ENCODE data around the gene LY6G6F.
A peak's percentile ranks its signal among the peaks of the same experiment; 100 is the strongest.

LY6G6F gene

GRCh38 chr6:31676904-31677303, 29.8 kb upstream of the LY6G6F start:
- no peak for DNase-seq

- no peak for DNase-seq
These were observed 28.7 kb upstream of the LY6G6F start for GRCh38 chr6:31677955-31678354.

DNA sequence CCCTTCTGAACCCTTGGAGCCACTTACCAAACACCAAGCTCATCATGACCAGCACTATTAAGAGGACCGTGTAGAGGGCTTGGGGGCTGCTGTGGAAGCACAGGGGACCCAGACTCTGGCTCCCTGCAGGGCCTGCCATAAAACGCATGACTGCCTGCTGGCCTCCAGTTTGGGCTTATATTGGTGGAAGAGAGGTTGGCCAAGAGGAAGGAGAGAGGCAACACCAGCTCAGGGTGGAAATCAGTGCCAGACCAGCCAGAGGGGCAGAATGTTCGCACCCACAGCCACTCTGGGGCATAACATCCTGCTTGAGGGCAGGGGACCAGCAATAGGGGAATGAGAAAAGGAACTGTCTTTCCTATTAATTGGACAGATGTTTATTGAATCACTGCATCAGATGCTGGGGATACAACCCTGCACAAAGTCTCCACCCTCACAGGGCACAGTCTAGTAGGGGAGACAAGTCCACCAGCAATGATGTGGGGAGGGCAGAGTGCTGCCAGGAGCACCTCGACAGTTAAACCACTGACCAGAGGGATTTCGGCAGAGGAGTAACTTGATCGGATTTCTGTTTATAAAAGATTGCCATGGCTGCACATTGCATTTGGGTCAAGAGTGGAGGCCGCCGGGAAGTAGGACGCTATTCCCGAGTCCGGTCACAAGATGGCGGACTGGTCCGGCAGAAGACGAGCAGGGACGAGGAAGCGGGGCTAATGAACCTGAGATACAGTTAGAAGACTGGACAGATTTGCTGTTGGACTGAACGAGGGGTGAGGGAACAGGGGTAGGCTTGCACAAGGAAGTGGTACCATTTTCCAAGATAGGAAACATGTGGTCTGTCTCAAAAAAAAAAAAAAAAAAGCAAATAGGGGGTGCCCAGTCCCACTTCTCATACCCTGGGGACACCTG, 26.2 kb upstream of the LY6G6F start, which contains the start of gene LY6G5C:
LY6G5C (minus strand) TSS at position 842 of the 909 bp plus-strand sequence; CDS start at position 148, 694 bp downstream.
- DNase-seq, result peak; percentile 81

DNA sequence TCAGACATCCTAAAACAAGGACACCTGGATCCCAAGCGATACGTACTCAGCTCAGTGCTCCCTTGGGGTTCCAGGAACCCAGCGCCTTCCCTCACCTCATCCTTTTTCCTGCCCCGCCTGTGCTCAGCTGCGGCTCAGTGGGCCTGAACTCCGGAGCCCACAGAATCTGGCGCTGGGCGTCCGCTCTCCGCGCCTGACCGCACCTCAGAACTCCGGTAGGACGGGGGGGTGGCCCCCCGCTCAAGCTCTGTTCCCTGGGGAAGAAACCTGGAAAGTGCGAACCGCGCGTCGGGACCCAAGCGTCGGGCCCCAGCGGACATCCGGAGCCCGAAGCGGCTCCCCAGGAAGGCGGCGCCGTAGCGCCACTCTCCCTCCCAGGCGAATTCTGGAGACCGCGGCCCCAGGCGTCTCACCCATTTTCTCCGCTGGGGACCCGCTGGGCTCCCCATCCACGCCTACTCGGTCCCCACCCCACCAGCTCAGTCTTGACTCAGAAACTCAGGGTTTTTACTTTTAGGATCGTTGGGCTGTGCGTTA, 25.5 kb upstream of the LY6G6F start:
- peak; percentile 56 for DNase-seq

GRCh38 chr6:31683591-31683990, 23.1 kb upstream of the LY6G6F start:
- no peak for DNase-seq

- DNase-seq, result no peak
These were observed 20.2 kb upstream of the LY6G6F start for GRCh38 chr6:31686483-31686882.

GRCh38 chr6:31687321-31687720, 19.3 kb upstream of the LY6G6F start:
- no peak for DNase-seq

- no peak for DNase-seq
These were observed 18.6 kb upstream of the LY6G6F start for GRCh38 chr6:31687860-31688693.

DNA sequence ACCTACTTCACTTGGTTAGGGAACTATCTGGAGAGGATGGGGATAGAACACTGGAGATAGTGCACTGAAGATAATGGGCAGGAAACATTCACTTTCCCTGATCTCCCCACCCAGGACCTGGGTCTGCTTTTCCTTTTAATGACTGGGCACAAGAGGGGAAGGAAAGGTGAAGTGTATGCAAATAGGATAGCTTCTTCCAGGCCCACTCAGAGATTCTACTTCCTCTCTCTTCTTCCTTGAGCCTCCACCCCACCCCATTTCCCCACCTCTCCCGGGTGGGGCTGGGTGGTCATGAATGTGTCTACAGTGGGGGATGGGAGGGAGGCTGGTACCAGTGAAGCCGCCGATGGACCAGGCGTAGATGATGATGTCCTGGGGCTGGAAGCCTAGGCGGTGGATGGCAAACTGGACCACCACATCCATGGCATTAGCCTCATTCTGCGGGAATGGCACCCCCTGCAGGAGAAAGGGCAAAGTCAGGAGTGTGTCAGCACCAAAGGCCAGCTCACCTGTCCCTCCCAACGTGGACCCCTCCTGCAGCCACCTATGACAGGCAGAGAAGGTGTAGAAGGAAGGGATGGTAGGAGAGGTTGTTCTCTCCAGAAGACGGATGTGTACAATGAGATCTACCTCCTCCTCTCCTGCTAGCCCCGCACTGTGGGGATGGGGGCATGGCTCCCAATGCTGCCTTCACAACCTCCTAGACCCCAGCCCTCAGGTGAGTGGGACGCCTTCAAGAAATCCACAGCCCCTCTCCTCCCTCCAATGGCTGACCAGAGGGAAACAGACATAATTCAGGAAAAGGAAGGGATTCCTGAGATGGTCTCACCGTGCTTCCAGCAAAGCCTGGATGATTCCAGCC, 17.2 kb upstream of the LY6G6F start:
- no peak for DNase-seq

DNA sequence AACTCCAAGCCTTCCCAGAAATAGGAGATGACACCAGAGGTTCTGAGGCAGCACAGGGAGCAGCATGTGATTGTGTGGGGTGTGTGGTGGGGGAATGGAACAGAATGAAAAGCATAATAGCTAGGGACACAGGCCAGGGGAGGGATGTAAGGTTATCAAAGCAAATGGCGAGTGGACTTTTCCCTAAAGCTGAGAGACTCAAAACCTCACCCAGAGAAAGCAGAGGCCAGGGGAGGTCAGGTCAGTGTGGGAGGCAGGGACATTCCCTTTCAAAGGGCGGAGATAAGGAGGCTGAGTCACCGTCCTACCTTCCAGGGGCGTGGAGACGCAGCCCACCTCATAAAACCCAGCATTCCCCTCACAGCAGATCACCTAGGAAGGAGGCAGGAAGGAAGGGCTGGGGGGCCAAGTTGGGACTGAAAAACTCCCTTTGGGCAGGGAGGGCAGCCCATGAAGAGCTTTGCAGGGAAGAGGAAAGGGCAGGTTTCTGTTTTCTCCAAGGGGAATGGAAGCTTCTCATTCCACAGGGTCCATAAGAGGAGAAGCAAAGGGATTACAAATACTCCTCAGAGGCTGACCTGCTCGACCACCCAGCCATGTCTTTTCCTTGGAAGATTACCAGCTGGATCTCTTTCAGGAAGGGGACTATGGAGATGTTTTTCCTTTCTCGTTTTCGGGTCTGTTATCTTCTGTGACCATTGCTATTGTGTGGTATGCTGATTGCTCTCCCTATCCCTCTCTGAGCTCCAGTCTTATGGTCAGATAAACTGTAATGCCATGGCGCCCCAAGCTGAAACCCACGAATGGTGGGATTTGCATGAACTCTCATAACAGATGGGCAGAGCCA, 16.2 kb upstream of the LY6G6F start:
- DNase-seq, result peak; percentile 33

DNA sequence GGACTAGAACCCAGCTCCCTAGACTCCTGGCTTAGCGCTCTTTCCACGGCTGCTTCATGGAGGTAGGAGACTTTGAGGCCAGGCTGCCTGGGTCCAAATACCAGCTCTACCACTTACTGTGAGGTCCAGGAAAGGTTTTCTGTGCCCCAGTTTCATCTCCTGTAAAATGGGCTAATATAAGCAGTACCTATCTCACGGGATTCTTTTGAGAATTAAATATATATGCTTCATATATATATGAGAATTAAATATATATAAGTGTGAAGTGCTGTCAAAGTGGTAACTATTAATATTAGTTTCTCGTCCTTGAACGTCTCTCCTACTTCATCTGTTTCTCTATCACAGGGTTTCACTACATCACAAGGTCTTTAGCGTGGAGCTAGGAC, 15.6 kb upstream of the LY6G6F start:
- DNase-seq, result no peak

DNA sequence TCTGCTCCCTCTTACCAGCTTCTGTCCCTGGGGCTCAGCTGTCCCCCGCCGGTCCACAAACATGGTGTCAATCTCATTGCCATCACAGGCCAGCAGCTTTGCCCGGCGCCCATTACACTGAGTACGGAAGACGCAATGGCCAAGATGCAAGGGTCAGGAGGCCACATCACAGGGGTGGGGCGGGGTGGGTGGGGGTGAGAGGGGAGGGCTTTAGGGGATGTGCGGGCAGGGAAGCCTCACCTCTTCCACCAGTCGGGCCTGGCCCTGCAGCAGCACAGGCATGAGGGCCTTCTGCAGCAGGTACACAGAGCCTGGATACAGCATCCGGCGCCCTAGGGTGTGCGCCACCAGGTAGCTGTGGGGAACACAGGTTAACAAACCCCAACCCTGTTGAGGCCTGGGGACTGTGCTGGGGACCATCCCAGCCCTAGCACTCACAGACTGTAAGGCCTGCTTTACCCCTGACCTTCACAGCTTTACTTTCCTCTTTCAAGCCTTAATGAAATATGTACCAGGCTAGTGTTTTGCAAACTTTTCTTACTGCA, 15.0 kb upstream of the LY6G6F start:
- no peak for DNase-seq

DNA sequence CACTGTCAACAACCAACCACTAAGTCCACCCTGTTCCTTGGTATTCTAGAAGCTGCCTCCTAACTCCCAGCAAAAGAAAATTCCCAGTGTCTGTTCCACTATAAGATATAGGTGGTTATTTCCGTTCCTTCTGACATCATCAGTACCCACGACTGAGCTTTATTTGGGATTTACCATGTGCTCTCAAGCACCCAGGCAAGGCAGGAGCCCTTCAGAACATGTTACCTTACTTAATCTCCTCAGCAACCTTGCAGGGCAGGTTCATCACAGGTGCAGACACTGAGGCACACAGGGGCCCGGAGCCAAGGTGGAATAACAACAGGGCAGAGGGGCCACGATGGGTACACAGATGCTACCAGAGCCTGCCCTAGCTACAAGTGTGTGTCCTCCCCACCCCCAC, 14.3 kb upstream of the LY6G6F start:
- DNase-seq, result no peak

GRCh38 chr6:31692886-31693285, 13.8 kb upstream of the LY6G6F start:
- DNase-seq, result no peak

GRCh38 chr6:31693535-31693934, 13.1 kb upstream of the LY6G6F start:
- DNase-seq, result no peak

- DNase-seq, result no peak
These were observed 9.1 kb upstream of the LY6G6F start for GRCh38 chr6:31697555-31697954.

- DNase-seq, result no peak
These were observed 5.8 kb upstream of the LY6G6F start for GRCh38 chr6:31700740-31701401.

DNA sequence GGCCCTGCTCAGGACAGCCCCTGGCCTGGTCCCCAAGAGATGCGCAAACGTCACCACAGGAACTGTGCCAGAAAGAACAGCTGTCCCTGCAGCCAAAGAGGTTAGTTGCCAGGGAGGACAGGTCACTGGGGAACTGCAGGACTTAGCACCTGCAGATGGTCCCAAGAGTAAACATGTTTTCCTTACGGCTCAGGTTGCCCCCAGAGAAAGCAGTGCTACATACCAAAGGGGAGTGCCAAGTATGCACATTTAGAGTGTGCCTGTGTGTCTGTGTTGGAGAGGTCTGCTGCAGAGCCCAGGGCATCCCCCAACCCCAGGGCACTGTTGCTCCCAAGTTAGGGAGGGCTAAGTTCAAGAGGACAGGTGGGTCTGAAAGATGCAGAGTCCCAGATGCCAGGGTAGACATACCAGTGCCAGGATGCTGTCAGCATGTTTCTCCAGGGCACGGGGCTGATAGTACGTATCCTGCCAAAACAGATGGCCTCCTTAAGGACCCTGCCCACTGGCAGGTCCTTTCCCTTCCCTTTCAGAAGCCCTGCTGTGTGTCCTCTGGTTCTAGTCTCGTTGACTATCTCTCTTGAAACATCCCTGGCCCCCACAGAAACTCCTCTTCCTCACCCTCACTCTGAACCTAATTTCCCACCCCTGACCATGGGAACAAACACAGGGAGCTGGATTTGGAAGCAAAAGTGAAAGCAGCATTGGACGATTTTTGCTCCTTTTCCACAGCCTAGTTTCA, 4.8 kb upstream of the LY6G6F start:
- peak; percentile 55 for DNase-seq

- DNase-seq, result peak; percentile 47
These were observed 4.3 kb upstream of the LY6G6F start for GRCh38 chr6:31702405-31702818.

Data from suppressor macrophage treated with lipopolysaccharide for 4 hours (primary cell).